Keratinocyte (primary cell): Measurements from ENCODE around the gene MORC4.
A peak's percentile ranks its signal among the peaks of the same experiment; 100 is the strongest.

Experiments used
- CTCF ChIP-seq, 3 experiments: IDR thresholded peaks in 1 of 3; conservative IDR thresholded peaks in 1 of 3; optimal IDR thresholded peaks in 1 of 3; 2 replicates in 2 of 3; 3 replicates in 1 of 3; pipeline versions ENCODE3 to v1.5.1; 2011; ENCODE audit warnings: low read length in 3 of 3, mild to moderate bottlenecking in 3 of 3, moderate library complexity in 2 of 3, control low read depth in 1 of 3, inconsistent platforms in 1 of 3; ENCODE audit not compliant: insufficient read depth in 2 of 3; ENCODE audit errors: extremely low read depth in 1 of 3
- EZH2 ChIP-seq: IDR thresholded peaks from one replicate; pipeline ENCODE4 v1.6.1; 2012; ENCODE audit warnings: inconsistent platforms, mild to moderate bottlenecking, low read length, moderate library complexity

GRCh38 chrX:106894392-106894909 is 105.6 kb downstream of the MORC4 start:
- TF ChIP-seq CTCF (optimal IDR thresholded peaks at IDR 0.05 in 1 of 3, IDR thresholded peaks at IDR 0.05 in 1 of 3, conservative IDR thresholded peaks at IDR 0.05 in 1 of 3; ENCODE audit: extremely low read depth in 1 of 3, insufficient read depth in 2 of 3, low read length in 3 of 3), result peak; percentile 85 to 93 (median 87)
- TF ChIP-seq EZH2, result no peak
